HCT116 (cell line): ENCODE results near the gene RAB8B. TPM values are rescaled to one million over a fixed set of nuclear protein-coding genes. Genes with fewer than 3 reads are reported as not detected.

Experiments used
- ATAC-seq: fragments of 200-7000 bp; cut with Tn5 transposase; 2 replicates; pipeline ENCODE4 v1.9.1; 2020; ENCODE audit warnings: mild to moderate bottlenecking, moderate library complexity
- BruUV-seq: library from RNA; stranded (reverse); fragments of 400-500 nt; replicated peaks from 2 replicates; lab custom pipeline; 2021; lab: Mats Ljungman, UMichigan
- CTCF ChIA-PET: fragments of 300-600 bp; sonication (Branson Sonifier 250); formaldehyde crosslinking; loops from one replicate; lab custom pipeline; 2021; ENCODE audit warnings: antibody characterized with exemption; lab: Charles Lee
- POLR2A ChIA-PET: fragments of 300-600, 350-600 bp; sonication (Branson Sonifier 250); formaldehyde crosslinking; loops from one replicate; lab custom pipeline; 2021; ENCODE audit warnings: antibody characterized with exemption; lab: Charles Lee
- RAD21 ChIA-PET, 2 experiments: fragments of 300-600 bp; sonication (Branson Sonifier 250); formaldehyde crosslinking; loops; one replicate each; lab custom pipeline; 2023; ENCODE audit warnings: low total read pairs in 2 of 2; ENCODE audit not compliant: uncharacterized antibody in 2 of 2, unreplicated experiment in 2 of 2, low non-redundant PET in 1 of 2; lab: Charles Lee
- DNase-seq: peaks from one replicate; pipeline ENCODE4 v3.0.0-alpha.2; 2010; ENCODE audit warnings: low read depth, low spot score
- H2AFZ ChIP-seq: fragments of 200-600 bp; shearing (Covaris generic), sonication (generic); 2 replicates; pipeline ENCODE4 v1.6.1; 2017; ENCODE audit warnings: low read depth, mixed run types, mixed read lengths, antibody characterized with exemption, low read length; ENCODE audit not compliant: poor library complexity, severe bottlenecking
- H3K27ac ChIP-seq: 2 replicates; pipeline ENCODE4 v1.5.1; 2012; ENCODE audit warnings: low read depth, low read length
- H3K27me3 ChIP-seq: fragments of 200-600 bp; sonication (generic); 2 replicates; pipeline ENCODE4 v1.6.1; 2016; ENCODE audit warnings: mixed run types, low read length, mixed read lengths; ENCODE audit not compliant: insufficient read depth
- H3K36me3 ChIP-seq, 2 experiments: fragments of 200-500 bp in 1 of 2; fragments of 200-600 bp in 1 of 2; sonication (Bioruptor generic) in 1 of 2; sonication (generic) in 1 of 2; 2 replicates each; pipeline versions ENCODE4 v1.5.1 to v1.6.1; 2014 to 2016; ENCODE audit warnings: low read length in 2 of 2, inconsistent platforms in 1 of 2, mixed read lengths in 1 of 2, mixed run types in 1 of 2; ENCODE audit not compliant: insufficient read depth in 2 of 2, control insufficient read depth in 1 of 2
- H3K4me1 ChIP-seq, 2 experiments: fragments of 200-600 bp in 1 of 2; sonication (generic) in 1 of 2; 2 replicates each; pipeline versions ENCODE4 v1.5.1 to v1.6.1; 2012 to 2017; ENCODE audit warnings: low read length in 2 of 2, inconsistent platforms in 1 of 2, mild to moderate bottlenecking in 1 of 2, mixed read lengths in 1 of 2, mixed run types in 1 of 2, moderate library complexity in 1 of 2; ENCODE audit not compliant: insufficient read depth in 2 of 2, control insufficient read depth in 1 of 2
- H3K4me2 ChIP-seq: fragments of 200-600 bp; sonication (generic); 2 replicates; pipeline ENCODE4 v1.6.1; 2017; ENCODE audit warnings: mixed run types, low read length, mixed read lengths
- H3K4me3 ChIP-seq, 2 experiments: fragments of 200-600 bp in 1 of 2; sonication (generic) in 1 of 2; replicated peaks in 1 of 2; 2 replicates each; pipeline ENCODE4 v1.5.1; 2011 to 2016; ENCODE audit warnings: low read length in 2 of 2, control low read depth in 1 of 2, low read depth in 1 of 2, mild to moderate bottlenecking in 1 of 2, mixed read lengths in 1 of 2, mixed run types in 1 of 2
- H3K79me2 ChIP-seq: fragments of 200-600 bp; sonication (generic); 2 replicates; pipeline ENCODE4 v1.6.1; 2017; ENCODE audit warnings: mild to moderate bottlenecking, mixed run types, low read length, moderate library complexity, mixed read lengths; ENCODE audit not compliant: insufficient read depth
- H3K9ac ChIP-seq: fragments of 200-600 bp; sonication (generic); 2 replicates; pipeline ENCODE4 v1.6.1; 2016; ENCODE audit warnings: low read length, mixed read lengths
- H3K9me2 ChIP-seq: fragments of 200-600 bp; sonication (generic), shearing (Covaris generic); 2 replicates; pipeline ENCODE4 v1.6.1; 2017; ENCODE audit warnings: mixed run types, mild to moderate bottlenecking, moderate library complexity; ENCODE audit not compliant: insufficient read depth
- H3K9me3 ChIP-seq, 2 experiments: fragments of 200-500 bp in 1 of 2; fragments of 200-600 bp in 1 of 2; sonication (Bioruptor generic) in 1 of 2; sonication (generic) in 1 of 2; 2 replicates each; pipeline ENCODE4 v1.6.1; 2014 to 2017; ENCODE audit warnings: low read length in 2 of 2, mixed read lengths in 2 of 2, inconsistent platforms in 1 of 2, low read depth in 1 of 2, mild to moderate bottlenecking in 1 of 2, mixed run types in 1 of 2, moderate library complexity in 1 of 2; ENCODE audit not compliant: control insufficient read depth in 1 of 2, insufficient read depth in 1 of 2
- H4K20me1 ChIP-seq: fragments of 200-600 bp; sonication (generic), shearing (Covaris generic); 2 replicates; pipeline ENCODE4 v1.6.1; 2017; ENCODE audit warnings: mixed run types, mild to moderate bottlenecking, moderate library complexity; ENCODE audit not compliant: insufficient read depth
- ATF3 ChIP-seq: IDR thresholded peaks from 2 replicates; pipeline ENCODE4 v1.6.1; 2012
- CTCF ChIP-seq, 3 experiments: fragments of 200-600 bp in 1 of 3; sonication (generic) in 1 of 3; IDR thresholded peaks in 2 of 3; conservative IDR thresholded peaks in 1 of 3; 2 replicates each; pipeline ENCODE4 v1.5.1; 2012 to 2017; ENCODE audit warnings: low read depth in 2 of 3, low read length in 2 of 3, antibody characterized with exemption in 1 of 3, borderline replicate concordance in 1 of 3, control low read depth in 1 of 3, mild to moderate bottlenecking in 1 of 3, mixed read lengths in 1 of 3, mixed run types in 1 of 3, moderate library complexity in 1 of 3; ENCODE audit not compliant: insufficient read depth in 1 of 3
- EGR1 ChIP-seq: IDR thresholded peaks from 2 replicates; pipeline ENCODE4 v1.6.1; 2012; ENCODE audit warnings: low read depth
- EZH2 ChIP-seq: fragments of 200-600 bp; sonication (generic); IDR thresholded peaks from 2 replicates; pipeline ENCODE4 v1.6.1; 2017; ENCODE audit warnings: antibody characterized with exemption, mixed run types
- EZH2phosphoT487 ChIP-seq: fragments of 200-600 bp; IDR thresholded peaks from 2 replicates; pipeline ENCODE4 v1.6.1; 2018; ENCODE audit warnings: antibody characterized with exemption, borderline replicate concordance
- FOSL1 ChIP-seq: IDR thresholded peaks from 2 replicates; pipeline ENCODE4 v1.6.1; 2012; ENCODE audit warnings: low read depth
- JUND ChIP-seq: IDR thresholded peaks from 2 replicates; pipeline ENCODE4 v1.6.1; 2012
- MAX ChIP-seq: IDR thresholded peaks from 2 replicates; pipeline ENCODE4 v1.6.1; 2012
- POLR2A ChIP-seq: IDR thresholded peaks from 2 replicates; pipeline ENCODE4 v1.7.0; 2011; ENCODE audit warnings: borderline replicate concordance; ENCODE audit not compliant: insufficient read depth, insufficient read length; ENCODE audit errors: extremely low read depth
- REST ChIP-seq: IDR thresholded peaks from 2 replicates; pipeline ENCODE4 v1.6.1; 2012; ENCODE audit warnings: low read depth
- SIN3A ChIP-seq: IDR thresholded peaks from 2 replicates; pipeline ENCODE4 v1.6.1; 2012; ENCODE audit warnings: low read depth
- TCF7L2 ChIP-seq: IDR thresholded peaks from 2 replicates; pipeline ENCODE4 v1.7.0; 2011; ENCODE audit warnings: borderline replicate concordance, inconsistent platforms; ENCODE audit not compliant: insufficient read depth, insufficient read length; ENCODE audit errors: extremely low read depth
- YY1 ChIP-seq: IDR thresholded peaks from 2 replicates; pipeline ENCODE4 v1.6.1; 2011; ENCODE audit warnings: low read length, low read depth, moderate library complexity, mild to moderate bottlenecking; ENCODE audit not compliant: insufficient replicate concordance; ENCODE audit errors: extremely low read depth
- ZNF274 ChIP-seq: fragments of 200-500 bp; sonication (Bioruptor generic); IDR thresholded peaks from 2 replicates; pipeline ENCODE4 v1.6.1; 2014; ENCODE audit warnings: mild to moderate bottlenecking, low read depth, low read length, inconsistent platforms
- intact Hi-C: fragments of 100-400 bp; cut with micrococcal nuclease; formaldehyde crosslinking; loops from 2 replicates; pipeline ENCODE4 v1.10.0; 2022
- total RNA-seq: library from RNA; stranded (reverse); gene quantifications from one replicate; pipeline ENCODE4 v1.2.1, GENCODE V29; 2021; ENCODE audit not compliant: unreplicated experiment

RAB8B gene
- total RNA-seq, 1 experiment from 2014 or later: 19.4 TPM

- DNase-seq (no peak), ATAC-seq (no peak)
- CTCF ChIA-PET: no interaction called here
- Histone ChIP-seq H3K9me3 (no peaks in the 10 kb centered on the region), H3K9ac (no peak overlapping the region), H2AFZ (no peak overlapping the region), H3K27me3 (no peaks in the 10 kb centered on the region), H4K20me1 (no peaks in the 10 kb centered on the region), H3K36me3 (no peaks in the 10 kb centered on the region), H3K27ac (no peak overlapping the region), H3K4me1 (peaks cover 0 to 12% of the 10 kb centered on the region in 2 experiments; a peak in 2 of 4 replicates), H3K79me2 (no peaks in the 10 kb centered on the region), H3K4me3 (no peak overlapping the region), H3K9me2 (no peaks in the 10 kb centered on the region), H3K4me2 (no peak overlapping the region)
- POLR2A ChIA-PET: no interaction called here
- RAD21 ChIA-PET: no interaction called here
- BruUV-seq: no TSS peak
- no peak for TF ChIP-seq EZH2phosphoT487
- TF ChIP-seq MAX: no peak
- no peak for TF ChIP-seq TCF7L2
- TF ChIP-seq CTCF (IDR thresholded peaks at IDR 0.05 in 2 of 3, conservative IDR thresholded peaks at IDR 0.05 in 1 of 3; ENCODE audit: borderline replicate concordance in 1 of 3, insufficient read depth in 1 of 3, low read depth in 2 of 3, low read length in 2 of 3): no peak
- TF ChIP-seq YY1: no peak
- no peak for TF ChIP-seq EGR1
- TF ChIP-seq JUND: no peak
- TF ChIP-seq REST: no peak
- TF ChIP-seq EZH2: no peak
- TF ChIP-seq ZNF274: no peak
- TF ChIP-seq ATF3: no peak
- no peak for TF ChIP-seq SIN3A
- TF ChIP-seq POLR2A: no peak
- TF ChIP-seq FOSL1: no peak
- intact Hi-C loops: no loop called here
These were observed 41.8 kb downstream of the RAB8B start for GRCh38 chr15:63231206-63231605.
